ENCODE data around the gene PCP2.

PCP2 gene

DNA sequence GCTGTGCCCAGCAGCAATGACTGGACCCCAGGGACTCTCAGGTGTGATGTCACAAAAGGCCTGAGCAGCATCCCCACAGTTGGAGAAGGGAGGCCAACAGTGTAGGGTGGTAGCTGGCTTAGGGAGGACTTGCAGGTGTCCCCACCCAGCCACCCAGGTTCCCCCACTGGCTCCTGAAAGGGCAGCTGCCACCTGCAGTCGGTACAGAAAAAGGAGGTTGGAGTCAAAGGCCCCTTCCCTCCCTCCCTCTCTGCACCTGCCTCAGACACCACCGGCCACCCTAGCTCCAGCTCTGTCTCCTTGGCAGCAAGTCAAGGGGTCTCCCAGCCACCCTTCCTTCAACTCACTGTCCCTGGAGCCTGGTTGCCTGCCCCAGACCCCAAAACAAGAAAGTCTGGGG lies at the start of gene PCP2:
PCP2 (minus strand) TSS at position 22 of the 400 bp plus-strand sequence. CDS start 262 bp downstream, outside the sequence.
- no peak for DNase-seq
- intact Hi-C loops (cut with DNase I): no loop called here

DNA sequence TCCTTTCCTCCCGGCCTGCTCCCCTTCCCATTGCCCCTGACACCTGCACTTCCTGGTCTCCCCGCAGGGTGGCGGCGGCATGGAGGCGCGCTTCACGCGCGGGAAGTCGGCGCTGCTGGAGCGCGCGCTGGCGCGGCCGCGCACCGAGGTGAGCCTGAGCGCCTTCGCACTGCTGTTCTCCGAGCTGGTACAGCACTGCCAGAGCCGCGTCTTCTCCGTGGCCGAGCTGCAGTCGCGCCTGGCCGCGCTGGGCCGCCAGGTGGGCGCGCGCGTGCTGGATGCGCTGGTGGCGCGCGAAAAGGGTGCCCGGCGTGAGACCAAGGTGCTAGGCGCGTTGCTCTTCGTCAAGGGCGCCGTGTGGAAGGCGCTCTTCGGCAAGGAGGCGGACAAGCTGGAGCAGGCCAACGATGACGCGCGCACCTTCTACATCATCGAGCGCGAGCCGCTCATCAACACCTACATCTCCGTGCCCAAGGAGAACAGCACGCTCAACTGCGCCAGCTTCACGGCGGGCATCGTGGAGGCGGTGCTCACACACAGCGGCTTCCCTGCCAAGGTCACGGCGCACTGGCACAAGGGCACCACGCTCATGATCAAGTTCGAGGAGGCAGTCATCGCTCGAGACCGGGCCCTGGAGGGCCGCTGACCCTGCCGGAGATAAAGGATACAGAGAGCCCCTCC lies 48.8 kb upstream of the PCP2 start:
- peak in 6 of 10 donors; percentile 33 to 92 (median 78) for DNase-seq

DNA sequence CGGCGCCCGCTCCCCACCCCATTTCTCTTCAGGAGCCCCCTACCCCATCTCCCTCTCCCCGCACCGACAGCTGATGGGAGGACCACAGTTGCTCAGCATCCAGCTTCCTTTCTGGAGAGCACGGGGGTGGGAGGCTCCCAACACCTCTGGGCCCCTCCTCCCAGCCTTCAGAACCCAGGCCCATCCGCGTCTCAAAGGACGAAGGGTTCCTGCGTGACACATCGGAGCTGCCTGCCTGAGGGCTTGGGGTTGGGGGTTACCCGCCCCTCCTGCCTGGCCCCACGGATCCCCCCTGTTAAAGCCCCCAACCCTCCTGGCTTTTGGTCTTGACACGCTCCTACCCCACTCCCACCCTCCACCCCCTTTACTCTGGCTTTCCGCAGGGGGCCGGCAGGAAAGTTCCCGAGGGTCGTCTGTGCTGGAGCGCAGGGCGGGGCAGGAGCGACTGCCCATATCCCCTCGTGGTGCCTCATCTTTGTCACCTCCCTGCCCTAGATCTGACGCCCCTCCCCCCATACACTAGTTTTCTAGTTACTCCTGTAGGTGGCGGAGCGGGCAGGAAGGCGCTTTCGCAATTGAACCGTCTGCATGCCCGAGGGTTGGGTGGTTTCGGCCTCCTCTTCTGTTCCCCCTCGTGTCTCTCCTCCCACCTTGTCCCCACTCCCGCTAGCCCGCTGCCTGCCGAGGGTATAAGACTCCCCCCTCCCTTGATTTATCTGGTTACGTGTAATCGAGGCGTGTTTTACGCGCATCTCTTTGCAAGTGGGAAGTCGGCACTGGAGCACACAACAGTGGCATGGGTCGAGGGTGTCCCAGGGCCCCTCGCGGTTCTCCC lies 48.0 kb upstream of the PCP2 start:
- peak; percentile 45 to 95 (median 72) for DNase-seq
- intact Hi-C loops (cut with DNase I): loop anchor here (1.0 kb wide), 1 partner anchor 118 kb away; no protein-coding TSS in a partner anchor

More for the DNA sequence above, 48.8 kb upstream of the PCP2 start:
- intact Hi-C loops (cut with DNase I): no loop called here

DNA sequence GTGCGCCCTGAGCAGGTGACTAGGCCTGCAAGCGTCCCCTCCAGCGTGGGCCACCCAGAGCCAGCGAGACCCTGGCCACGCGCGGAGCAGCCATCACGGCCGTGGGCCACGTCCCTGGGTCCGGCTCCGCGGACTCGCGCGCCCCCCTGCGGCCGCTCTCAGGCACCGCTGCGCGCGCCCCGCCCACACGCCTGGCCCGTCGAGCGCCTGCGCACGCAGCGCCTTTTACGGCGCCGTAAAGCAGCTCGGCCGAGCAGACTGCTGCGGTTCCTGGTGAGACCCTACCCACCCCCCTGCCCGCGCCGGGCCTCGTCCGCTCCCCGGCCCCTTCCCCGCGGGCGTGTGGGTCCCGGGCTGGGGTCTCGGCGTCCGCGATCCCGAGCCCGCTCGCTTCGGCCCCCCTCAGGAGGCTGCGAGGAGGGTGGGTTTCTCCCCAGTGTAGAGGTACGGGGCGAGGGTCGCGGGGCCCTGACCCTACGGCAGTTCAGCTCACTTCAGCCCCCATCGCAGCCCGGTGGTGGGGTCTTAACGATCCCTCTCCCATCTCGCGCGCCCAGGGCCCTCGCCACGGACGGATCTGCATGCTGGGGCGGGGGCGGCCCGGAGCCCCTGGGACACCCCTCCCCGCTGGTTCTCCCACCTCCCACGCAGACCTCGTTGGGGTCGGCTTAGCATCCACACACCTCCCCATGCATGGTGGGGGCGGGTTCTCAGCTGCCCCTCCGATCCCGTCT lies 47.3 kb upstream of the PCP2 start, which contains the start of gene TRAPPC5:
TRAPPC5 (plus strand) TSS at position 228 of the 734 bp plus-strand sequence. CDS start 1,421 bp downstream, outside the sequence.
- DNase-seq: peak; percentile 75 to 98 (median 82)
- intact Hi-C loops (cut with DNase I): loop anchor here (1.0 kb wide), 3 partner anchors 28 to 326 kb away; no protein-coding TSS in a partner anchor

DNA sequence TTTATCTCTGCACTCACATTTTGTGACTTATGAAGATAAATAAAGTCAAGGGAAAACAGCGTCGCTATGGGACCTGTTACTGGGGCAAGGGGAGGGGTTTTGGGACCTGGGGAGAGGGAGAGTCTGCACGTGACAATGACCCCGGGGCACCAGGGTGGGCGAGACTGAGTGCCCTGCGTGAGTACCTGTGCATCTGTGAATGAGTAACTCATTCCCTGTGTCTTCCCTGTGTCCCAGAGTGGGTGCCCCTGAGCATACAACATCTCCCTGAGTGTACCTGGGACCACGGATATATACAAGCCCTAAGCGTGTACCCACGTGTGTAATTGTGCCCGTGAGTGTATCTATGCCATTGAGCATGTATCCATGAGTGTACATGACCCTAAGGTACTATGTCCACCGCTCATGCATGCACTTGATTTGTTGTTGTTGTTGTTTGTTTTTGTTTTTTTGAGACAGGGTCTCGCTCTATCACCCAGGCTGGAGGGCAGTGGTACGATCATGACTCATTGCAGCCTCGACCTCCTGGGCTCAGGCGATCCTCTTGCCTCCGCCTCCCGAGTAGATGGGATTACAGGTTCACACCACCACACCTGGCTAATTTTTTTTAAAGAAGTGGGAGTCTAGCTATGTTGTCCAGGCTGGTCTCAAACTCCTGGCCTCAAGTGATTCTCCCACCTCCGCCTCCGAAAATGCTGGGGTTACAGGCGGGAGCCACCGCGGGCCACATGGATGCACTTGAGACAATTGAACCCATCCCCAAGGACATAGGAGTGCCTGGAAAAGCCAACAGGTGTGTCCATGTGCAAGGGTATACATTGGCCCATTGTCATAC lies 46.5 kb upstream of the PCP2 start:
- intact Hi-C loops (cut with DNase I): loop anchor here (1.0 to 10.0 kb wide), 3 partner anchors 28 to 326 kb away; no protein-coding TSS in a partner anchor
- peak in 1 of 10 donors; percentile 59 for DNase-seq

DNA sequence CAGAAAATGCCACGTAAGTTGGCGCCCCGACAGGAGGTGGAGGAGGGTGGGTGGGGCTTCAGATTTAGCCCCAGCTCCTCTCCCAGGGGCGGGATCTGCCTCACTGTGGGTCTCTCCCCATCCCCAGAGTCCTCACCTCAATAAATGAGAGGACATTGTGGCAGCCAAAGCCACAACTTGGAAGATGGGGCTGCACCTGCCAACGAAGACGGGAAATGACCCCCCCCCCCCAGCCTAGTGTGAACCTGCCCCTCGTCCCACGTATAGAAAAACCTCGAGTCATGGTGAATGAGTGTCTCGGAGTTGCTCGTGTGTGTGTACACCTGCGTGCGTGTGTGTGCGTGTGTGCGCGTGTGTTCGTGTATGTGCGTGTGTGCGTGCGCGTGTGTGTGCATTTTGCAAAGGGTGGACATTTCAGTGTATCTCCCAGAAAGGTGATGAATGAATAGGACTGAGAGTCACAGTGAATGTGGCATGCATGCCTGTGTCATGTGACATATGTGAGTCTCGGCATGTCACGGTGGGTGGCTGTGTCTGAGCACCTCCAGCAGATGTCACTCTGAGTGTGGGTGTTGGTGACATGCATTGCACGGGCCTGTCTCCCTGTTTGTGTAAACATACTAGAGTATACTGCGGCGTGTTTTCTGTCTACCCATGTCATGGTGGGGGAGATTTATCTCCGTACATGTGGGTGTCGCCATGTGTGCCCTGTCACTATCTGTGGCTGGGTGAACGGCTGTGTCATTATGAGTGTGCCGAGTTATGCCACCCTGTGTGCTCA lies 45.6 kb upstream of the PCP2 start:
- DNase-seq: peak in 4 of 10 donors; percentile 28 to 77 (median 31)
- intact Hi-C loops (cut with DNase I): loop anchor here (10.0 kb wide), 1 partner anchor 114 kb away; no protein-coding TSS in a partner anchor

DNA sequence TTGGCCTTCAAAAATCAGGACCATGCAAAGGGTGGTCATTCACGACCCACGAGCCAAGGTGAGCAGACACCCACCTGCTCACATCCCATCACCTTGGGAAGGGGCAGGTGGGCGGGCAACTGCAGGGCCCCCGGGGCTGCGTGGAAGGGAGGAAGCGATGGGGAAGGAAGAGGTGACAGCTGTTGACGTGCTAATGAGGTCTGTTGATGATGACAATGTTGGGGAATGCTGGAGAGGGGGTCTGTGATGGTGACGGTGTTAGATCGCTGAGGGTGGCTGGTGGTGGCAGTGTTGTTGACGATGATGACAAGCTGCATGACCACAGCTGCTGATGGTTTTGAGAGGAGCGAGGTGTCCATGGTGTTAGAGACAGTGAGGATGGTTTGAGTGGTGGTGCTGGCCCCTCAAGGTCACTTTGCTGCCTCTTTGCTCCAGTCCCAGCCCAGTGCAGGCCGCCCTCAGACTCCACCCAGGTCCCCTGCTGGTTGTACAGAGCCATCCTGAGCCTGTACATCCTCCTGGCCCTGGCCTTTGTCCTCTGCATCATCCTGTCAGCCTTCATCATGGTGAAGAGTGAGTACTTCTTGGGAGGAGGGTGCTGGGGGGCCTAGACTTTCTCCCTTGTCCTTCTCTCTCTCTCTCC lies 44.3 kb upstream of the PCP2 start:
- intact Hi-C loops (cut with DNase I): loop anchor here (10.0 kb wide), 1 partner anchor 113 kb away; no protein-coding TSS in a partner anchor
- no peak for DNase-seq

DNA sequence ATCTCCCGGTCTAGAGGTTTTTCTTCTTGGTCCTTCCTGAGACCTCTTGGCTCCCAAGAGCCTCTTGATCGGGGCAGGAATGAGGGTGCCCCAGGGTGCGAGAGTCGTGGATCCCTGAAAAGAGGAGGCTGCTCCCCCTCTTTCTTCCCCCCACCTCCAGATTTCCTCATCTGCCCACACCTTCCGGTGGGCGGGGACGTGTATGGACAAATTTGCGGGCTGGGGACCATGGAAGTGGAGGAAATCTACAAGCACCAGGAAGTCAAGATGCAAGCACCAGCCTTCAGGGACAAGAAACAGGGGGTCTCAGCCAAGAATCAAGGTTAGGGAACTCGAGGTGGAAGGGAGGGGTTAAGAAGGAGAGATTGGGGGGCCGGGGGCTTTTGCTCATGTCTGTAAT lies 43.3 kb upstream of the PCP2 start, which contains the start of gene MCEMP1:
MCEMP1 (plus strand) TSS at position 237 of the 400 bp plus-strand sequence; CDS start at position 268, 31 bp downstream.
- intact Hi-C loops (cut with DNase I): loop anchor here (10.0 kb wide), 1 partner anchor 112 kb away; no protein-coding TSS in a partner anchor
- no peak for DNase-seq

DNA sequence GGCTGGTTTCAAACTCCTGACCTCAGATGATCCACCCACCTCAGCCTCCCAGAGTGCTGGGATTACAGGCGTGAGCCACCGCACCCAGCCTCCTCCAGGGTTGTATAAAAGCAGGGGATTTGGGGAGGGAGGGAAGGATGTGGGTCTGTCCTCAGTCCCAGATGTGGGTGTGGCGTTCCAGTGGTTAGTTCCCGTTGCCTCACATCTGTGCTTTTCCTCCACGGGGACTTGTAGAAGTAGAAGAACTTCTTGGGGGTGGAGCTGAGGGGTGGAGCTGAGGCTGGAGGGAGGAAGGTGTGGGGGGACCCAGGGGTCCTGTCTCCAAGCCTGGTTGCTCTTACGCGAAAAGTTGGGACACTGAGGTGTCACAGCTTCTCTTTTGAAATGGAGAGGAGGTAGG lies 42.9 kb upstream of the PCP2 start:
- no peak for DNase-seq
- intact Hi-C loops (cut with DNase I): loop anchor here (10.0 kb wide), 1 partner anchor 112 kb away; no protein-coding TSS in a partner anchor

DNA sequence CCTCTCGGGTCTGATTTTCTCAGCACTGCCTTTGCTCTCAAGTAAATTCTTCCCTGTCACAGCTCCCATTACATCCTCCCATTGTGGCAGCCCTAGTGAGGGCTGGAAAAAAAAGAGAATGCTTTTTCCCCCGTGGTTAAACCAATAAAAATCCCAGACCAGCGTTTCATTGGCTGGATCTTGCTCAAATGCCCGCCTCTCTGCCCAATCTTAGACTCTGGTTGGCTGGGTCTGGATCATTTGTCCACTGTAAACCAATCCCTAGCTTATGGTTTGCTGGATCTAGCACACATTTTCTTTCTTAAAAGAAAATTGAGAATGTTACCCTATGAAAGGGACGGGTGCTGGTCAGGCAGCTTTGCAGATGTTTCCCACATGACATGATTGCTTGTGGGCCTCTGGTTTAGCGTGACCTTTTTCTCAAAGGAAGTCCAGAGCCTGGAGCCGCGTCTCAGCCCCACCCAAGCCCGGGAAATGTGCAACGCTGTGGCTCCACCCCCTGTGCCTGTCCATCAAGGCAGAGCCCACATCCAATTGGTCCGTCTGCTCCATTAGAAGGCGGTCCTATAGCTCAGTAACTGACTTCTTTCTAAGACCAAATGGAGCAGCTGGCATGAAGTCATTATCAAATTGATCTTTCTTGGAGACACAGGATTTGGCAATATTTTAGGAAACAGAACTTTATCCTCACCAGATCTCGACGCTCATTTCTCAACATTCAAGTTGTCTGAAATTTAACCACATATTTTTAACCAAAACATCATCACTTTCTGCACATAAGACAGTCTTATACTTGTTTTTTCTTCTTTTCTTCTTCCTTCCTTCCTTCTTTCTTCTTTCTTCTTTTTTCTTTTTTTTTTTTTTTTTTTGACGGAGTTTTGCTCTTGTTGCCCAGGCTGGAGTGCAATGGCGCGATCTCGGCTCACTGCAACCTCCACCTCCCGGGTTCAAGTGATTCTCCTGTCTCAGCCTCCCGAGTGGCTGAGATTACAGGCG lies 40.8 kb upstream of the PCP2 start:
- intact Hi-C loops (cut with DNase I): loop anchor here (10.0 kb wide), 1 partner anchor 110 kb away; no protein-coding TSS in a partner anchor
- peak in 8 of 10 donors; percentile 28 to 94 (median 60) for DNase-seq

DNA sequence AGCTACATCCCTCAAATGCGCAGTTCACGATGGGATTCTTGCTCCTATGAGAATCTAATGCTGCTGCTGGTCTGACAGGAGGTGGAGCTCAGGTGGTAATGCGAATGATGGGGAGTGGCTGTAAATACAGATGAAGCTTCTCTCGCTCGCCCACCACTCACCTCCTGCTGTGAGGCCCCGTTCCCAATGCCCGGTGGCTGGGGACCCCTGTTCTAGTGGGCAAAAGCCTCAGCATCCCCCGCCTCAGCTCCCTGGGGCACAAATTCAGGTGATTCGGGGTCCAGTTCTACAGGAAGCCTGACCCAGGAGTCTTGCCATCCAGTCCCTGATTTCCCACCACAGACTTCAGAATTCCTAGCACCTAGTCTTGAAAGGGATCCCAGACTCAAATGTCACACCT lies 39.0 kb upstream of the PCP2 start:
- intact Hi-C loops (cut with DNase I): loop anchor here (10.0 kb wide), 1 partner anchor 108 kb away; no protein-coding TSS in a partner anchor

DNA sequence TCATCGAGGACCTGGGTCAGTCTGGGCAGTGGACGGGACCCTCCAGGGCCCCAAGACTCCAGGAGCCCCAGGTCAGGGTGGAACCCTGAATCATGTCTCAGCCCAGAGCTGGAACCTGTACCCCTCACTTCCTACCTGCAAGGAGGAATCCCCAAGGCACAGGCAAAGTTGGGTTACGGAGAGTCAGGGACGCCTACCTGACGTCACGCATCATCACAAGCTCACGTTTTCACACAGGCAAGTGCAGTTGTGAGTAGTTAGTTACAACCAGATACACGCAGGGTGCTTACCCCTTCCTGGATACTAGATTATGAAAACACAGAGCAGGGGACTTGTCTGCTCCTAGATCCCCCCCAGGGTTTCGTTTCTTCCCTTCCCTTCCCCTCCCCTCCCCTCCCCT lies 37.3 kb upstream of the PCP2 start:
- DNase-seq: no peak
- intact Hi-C loops (cut with DNase I): loop anchor here (10.0 kb wide), 1 partner anchor 106 kb away; no protein-coding TSS in a partner anchor

More for the DNA sequence above, 39.0 kb upstream of the PCP2 start:
- DNase-seq: peak in 1 of 10 donors; percentile 77

DNA sequence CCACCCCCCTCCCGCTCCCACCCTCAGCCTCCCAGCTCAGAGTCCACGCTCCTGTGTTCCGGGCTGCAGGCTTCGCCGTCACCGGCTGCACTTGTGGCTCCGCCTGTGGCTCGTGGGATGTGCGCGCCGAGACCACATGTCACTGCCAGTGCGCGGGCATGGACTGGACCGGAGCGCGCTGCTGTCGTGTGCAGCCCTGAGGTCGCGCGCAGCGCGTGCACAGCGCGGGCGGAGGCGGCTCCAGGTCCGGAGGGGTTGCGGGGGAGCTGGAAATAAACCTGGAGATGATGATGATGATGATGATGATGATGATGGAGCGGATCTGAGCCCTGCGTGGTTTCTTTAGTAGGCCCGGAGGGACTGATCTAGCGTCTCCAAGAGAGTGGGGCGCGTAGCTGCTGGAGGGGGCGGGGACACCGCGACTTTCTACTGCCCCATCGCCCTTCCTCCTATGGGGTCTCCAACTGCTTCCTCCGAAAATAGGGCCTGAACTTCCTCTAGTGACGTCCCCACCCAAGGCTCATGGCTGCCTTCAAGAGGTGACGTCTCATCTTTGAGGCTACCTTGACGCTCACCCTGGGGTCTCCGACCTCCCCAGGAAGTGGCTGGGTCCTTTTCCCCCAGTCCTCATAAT lies 36.7 kb upstream of the PCP2 start:
- intact Hi-C loops (cut with DNase I): loop anchor here (10.0 kb wide), 1 partner anchor 105 kb away; no protein-coding TSS in a partner anchor
- peak in 9 of 10 donors; percentile 26 to 97 (median 80) for DNase-seq

DNA sequence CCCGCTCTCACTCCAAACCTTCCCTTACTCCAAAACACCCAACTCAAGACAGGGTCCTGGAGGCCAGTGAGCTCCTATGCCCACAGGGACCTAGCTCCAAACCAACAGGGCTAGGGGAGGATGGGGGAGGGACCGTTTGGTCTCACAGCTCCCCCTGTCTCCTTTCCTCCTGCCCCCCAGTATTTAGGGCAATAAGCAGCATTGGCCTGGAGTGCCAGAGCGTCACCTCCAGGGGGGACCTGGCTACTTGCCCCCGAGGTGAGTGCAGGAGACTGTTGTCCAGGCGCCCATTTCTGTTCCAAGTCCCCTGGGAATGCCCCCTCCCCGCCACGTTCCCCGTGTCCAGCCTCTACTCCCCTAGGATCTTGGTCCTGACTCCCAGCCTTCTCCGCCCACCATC lies 36.1 kb upstream of the PCP2 start:
- intact Hi-C loops (cut with DNase I): loop anchor here (10.0 kb wide), 1 partner anchor 105 kb away; no protein-coding TSS in a partner anchor
- DNase-seq: no peak

DNA sequence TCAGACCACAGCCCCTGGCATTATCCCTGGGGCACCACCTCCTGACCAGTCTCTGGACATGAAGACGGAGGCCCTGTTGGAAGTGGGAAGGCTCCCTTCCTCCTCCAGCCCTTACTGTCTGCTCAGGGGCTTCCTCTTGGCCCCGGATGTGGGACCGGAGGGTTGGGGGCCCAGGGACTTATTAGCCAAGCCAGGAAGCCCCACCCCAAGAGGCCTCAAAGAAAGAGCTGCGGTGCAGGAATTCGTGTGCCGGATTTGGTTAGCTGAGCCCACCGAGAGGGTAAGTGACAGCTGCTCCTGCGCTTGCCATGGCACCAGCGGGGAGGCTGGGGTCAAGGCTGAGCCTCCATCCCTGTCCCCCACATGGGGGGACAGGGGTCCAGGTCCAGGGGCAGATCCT lies 35.3 kb upstream of the PCP2 start, which contains the start of gene RETN:
RETN (plus strand) TSS at position 208 of the 400 bp plus-strand sequence. CDS start 278 bp downstream, outside the sequence.
- intact Hi-C loops (cut with DNase I): no loop called here
- DNase-seq: peak in 1 of 10 donors; percentile 57

DNA sequence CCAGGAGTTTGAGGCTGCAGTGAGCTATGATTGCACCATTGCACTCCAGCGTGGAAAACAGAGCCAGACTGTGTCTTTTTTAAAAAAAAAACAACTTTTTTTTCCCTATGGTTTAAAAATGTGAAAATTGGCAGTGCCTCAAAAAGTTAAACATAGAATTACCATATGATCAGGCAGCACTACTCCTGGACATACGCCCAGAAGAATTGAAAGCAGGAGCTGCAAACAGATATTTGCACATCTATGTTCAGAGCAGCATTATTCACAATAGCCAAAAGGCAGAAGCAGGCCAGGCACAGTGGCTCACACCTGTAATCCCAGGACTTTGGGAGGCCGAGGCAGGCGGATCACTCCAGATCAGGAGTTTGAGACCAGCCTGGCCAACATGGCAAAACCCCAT lies 31.6 kb upstream of the PCP2 start:
- peak in 1 of 10 donors; percentile 24 for DNase-seq
- intact Hi-C loops (cut with DNase I): no loop called here

Measured in posterior cingulate gyrus (tissue), 11 donors.